SK-N-SH treated with all-trans-retinoic acid at 6 μM for 48 hours (cell line): Measurements from ENCODE around the gene CRCP.
"Not testable (repeated sequence)": the region's sequence is repeated elsewhere in the genome, so short reads cannot be mapped to it uniquely, and the experiment has no call there.

Experiments
- ATAC-seq: fragments of 200-7000 bp; cut with Tn5 transposase; 3 replicates; pipeline ENCODE4 v1.9.1; 2020; ENCODE audit warnings: mild to moderate bottlenecking, moderate library complexity
- ARNTL ChIP-seq: fragments of 450-650 bp; formaldehyde crosslinking; IDR thresholded peaks from 2 replicates; pipeline ENCODE4 v1.5.0; 2020; ENCODE audit warnings: low read depth, mild to moderate bottlenecking, moderate library complexity, borderline replicate concordance
- BACH2 ChIP-seq: fragments of 250-450 bp; sonication (Bioruptor Pico); IDR thresholded peaks from 2 replicates; pipeline ENCODE4 v1.9.0; 2021; ENCODE audit warnings: mild to moderate bottlenecking, borderline replicate concordance
- CSDC2 ChIP-seq: fragments of 250-450 bp; sonication (Bioruptor Pico); IDR thresholded peaks from 2 replicates; pipeline ENCODE4 v1.5.0; 2020; ENCODE audit warnings: mild to moderate bottlenecking, moderate library complexity
- CSRNP3 ChIP-seq: fragments of 250-450 bp; sonication (Bioruptor Pico); IDR thresholded peaks from 2 replicates; pipeline ENCODE4 v1.5.1; 2021; ENCODE audit warnings: mild to moderate bottlenecking, moderate library complexity
- ESRRG ChIP-seq: fragments of 250-450 bp; sonication (Bioruptor Pico); IDR thresholded peaks from 2 replicates; pipeline ENCODE4 v1.6.1; 2021; ENCODE audit warnings: mild to moderate bottlenecking
- GLIS3 ChIP-seq: fragments of 250-450 bp; sonication (Bioruptor Pico); IDR thresholded peaks from 2 replicates; pipeline ENCODE4 v1.5.0; 2020; ENCODE audit warnings: mild to moderate bottlenecking, moderate library complexity
- ISL1 ChIP-seq: fragments of 250-450 bp; sonication (Bioruptor Pico); IDR thresholded peaks from 2 replicates; pipeline ENCODE4 v2.1.2; 2022; ENCODE audit warnings: mild to moderate bottlenecking, moderate library complexity
- PATZ1 ChIP-seq: fragments of 250-450 bp; sonication (Bioruptor Pico); IDR thresholded peaks from 2 replicates; pipeline ENCODE4 v1.8.0; 2020; ENCODE audit warnings: mild to moderate bottlenecking, moderate library complexity, borderline replicate concordance
- PPARA ChIP-seq: fragments of 250-450 bp; sonication (Bioruptor Pico); IDR thresholded peaks from 2 replicates; pipeline ENCODE4 v1.5.0; 2020; ENCODE audit warnings: mild to moderate bottlenecking, borderline replicate concordance
- RARB ChIP-seq: fragments of 250-450 bp; sonication (Bioruptor Pico); IDR thresholded peaks from 2 replicates; pipeline ENCODE4 v1.8.0; 2021; ENCODE audit warnings: mild to moderate bottlenecking, moderate library complexity
- SNAI2 ChIP-seq: fragments of 250-450 bp; sonication (Bioruptor Pico); IDR thresholded peaks from 2 replicates; pipeline ENCODE4 v1.5.0; 2020; ENCODE audit warnings: mild to moderate bottlenecking, moderate library complexity
- TCF4 ChIP-seq: fragments of 250-450 bp; sonication (Bioruptor Pico); IDR thresholded peaks from 2 replicates; pipeline ENCODE4 v1.8.0; 2021; ENCODE audit warnings: mild to moderate bottlenecking, moderate library complexity, borderline replicate concordance
- TOX ChIP-seq: fragments of 250-450 bp; sonication (Bioruptor Pico); IDR thresholded peaks from 2 replicates; pipeline ENCODE4 v1.8.0; 2021; ENCODE audit warnings: mild to moderate bottlenecking, moderate library complexity, borderline replicate concordance
- ZC3H10 ChIP-seq: fragments of 250-450 bp; sonication (Bioruptor Pico); IDR thresholded peaks from 2 replicates; pipeline ENCODE4 v1.5.1; 2021; ENCODE audit warnings: mild to moderate bottlenecking, moderate library complexity
- ZFP3 ChIP-seq: fragments of 250-450 bp; sonication (Bioruptor Pico); IDR thresholded peaks from 2 replicates; pipeline ENCODE4 v1.5.0; 2020; ENCODE audit warnings: mild to moderate bottlenecking, moderate library complexity
- ZNF565 ChIP-seq: fragments of 450-650 bp; formaldehyde crosslinking; conservative IDR thresholded peaks from 2 replicates; pipeline ENCODE4 v1.5.0; 2020; ENCODE audit warnings: low read depth, mild to moderate bottlenecking, moderate library complexity
- ZNF70 ChIP-seq: fragments of 450-650 bp; formaldehyde crosslinking; IDR thresholded peaks from 2 replicates; pipeline ENCODE4 v1.5.0; 2020; ENCODE audit warnings: mild to moderate bottlenecking, moderate library complexity
- ZNF8 ChIP-seq: fragments of 450-650 bp; formaldehyde crosslinking; IDR thresholded peaks from 2 replicates; pipeline ENCODE4 v1.5.0; 2020; ENCODE audit warnings: mild to moderate bottlenecking, moderate library complexity
- TF ChIP-seq, protein P1 (sequence below): fragments of 250-450 bp; sonication (Bioruptor Pico); IDR thresholded peaks from 2 replicates; pipeline ENCODE4 v1.5.1; 2020; ENCODE audit warnings: low read depth, mild to moderate bottlenecking, moderate library complexity
- TF ChIP-seq, protein P2 (sequence below): fragments of 250-450 bp; sonication (Bioruptor Pico); IDR thresholded peaks from 2 replicates; pipeline ENCODE4 v1.5.0; 2020; ENCODE audit warnings: mild to moderate bottlenecking, moderate library complexity
- TF ChIP-seq, protein P3 (sequence below): fragments of 250-450 bp; sonication (Bioruptor Pico); IDR thresholded peaks from 2 replicates; pipeline ENCODE4 v1.8.0; 2021; ENCODE audit warnings: low read depth, mild to moderate bottlenecking, moderate library complexity, borderline replicate concordance

CRCP gene

DNA sequence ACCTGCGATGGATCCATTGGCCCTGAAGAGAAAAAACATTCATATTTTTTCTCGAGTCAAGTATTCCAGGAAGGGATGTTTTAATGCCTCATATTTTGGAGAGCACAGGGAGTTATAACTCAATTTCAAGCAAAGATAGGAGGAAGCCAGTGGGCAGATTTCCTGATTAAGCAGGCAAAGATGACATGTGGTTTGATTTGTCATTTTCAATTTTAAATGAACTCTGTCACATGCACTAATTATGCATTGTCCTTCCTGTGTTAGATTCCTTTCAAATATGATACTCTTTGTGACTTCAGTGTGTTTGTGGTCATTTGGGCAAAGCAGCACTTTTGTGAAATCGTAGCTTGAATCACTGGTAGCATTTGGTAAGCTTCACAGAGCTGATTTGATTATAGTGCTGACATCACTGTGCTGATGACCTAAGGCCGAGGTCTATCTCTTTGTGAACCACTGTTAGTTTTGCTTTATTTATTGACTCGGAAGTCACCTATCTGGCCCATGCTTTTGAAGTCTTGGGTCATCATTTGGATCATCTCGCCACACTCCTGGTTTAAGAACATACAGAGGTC is 11.2 kb downstream of the CRCP start:
- peak; percentile 68; the same call in 1 of the 2 replicates for TF ChIP-seq PPARA
- TF ChIP-seq PATZ1 (CRISPR knock-in tag) = peak; percentile 95; the same call in 1 of the 2 replicates
- peak; percentile 48; the same call in 1 of the 2 replicates for TF ChIP-seq ARNTL (CRISPR knock-in tag)
- peak; percentile 89; the same call in 1 of the 2 replicates for TF ChIP-seq CSRNP3 (CRISPR knock-in tag)
- TF ChIP-seq ISL1 = peak; percentile 93
- TF ChIP-seq ZNF8 (CRISPR knock-in tag) = 0 out of 2 replicates have a peak, but pooled peaks have one; percentile 4
- peak; percentile 67 for TF ChIP-seq SNAI2 (CRISPR knock-in tag)
- peak; percentile 81 for TF ChIP-seq TCF4
- TF ChIP-seq, protein P1, sequence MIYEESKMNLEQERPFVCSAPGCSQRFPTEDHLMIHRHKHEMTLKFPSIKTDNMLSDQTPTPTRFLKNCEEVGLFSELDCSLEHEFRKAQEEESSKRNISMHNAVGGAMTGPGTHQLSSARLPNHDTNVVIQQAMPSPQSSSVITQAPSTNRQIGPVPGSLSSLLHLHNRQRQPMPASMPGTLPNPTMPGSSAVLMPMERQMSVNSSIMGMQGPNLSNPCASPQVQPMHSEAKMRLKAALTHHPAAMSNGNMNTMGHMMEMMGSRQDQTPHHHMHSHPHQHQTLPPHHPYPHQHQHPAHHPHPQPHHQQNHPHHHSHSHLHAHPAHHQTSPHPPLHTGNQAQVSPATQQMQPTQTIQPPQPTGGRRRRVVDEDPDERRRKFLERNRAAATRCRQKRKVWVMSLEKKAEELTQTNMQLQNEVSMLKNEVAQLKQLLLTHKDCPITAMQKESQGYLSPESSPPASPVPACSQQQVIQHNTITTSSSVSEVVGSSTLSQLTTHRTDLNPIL (CRISPR knock-in tag) = peak; percentile 90
- TF ChIP-seq, protein P2, sequence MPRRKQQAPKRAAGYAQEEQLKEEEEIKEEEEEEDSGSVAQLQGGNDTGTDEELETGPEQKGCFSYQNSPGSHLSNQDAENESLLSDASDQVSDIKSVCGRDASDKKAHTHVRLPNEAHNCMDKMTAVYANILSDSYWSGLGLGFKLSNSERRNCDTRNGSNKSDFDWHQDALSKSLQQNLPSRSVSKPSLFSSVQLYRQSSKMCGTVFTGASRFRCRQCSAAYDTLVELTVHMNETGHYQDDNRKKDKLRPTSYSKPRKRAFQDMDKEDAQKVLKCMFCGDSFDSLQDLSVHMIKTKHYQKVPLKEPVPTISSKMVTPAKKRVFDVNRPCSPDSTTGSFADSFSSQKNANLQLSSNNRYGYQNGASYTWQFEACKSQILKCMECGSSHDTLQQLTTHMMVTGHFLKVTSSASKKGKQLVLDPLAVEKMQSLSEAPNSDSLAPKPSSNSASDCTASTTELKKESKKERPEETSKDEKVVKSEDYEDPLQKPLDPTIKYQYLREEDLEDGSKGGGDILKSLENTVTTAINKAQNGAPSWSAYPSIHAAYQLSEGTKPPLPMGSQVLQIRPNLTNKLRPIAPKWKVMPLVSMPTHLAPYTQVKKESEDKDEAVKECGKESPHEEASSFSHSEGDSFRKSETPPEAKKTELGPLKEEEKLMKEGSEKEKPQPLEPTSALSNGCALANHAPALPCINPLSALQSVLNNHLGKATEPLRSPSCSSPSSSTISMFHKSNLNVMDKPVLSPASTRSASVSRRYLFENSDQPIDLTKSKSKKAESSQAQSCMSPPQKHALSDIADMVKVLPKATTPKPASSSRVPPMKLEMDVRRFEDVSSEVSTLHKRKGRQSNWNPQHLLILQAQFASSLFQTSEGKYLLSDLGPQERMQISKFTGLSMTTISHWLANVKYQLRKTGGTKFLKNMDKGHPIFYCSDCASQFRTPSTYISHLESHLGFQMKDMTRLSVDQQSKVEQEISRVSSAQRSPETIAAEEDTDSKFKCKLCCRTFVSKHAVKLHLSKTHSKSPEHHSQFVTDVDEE = peak; percentile 95
- peak; percentile 90; the same call in 1 of the 2 replicates for TF ChIP-seq ESRRG (CRISPR knock-in tag)
- peak; percentile 81; the same call in 1 of the 2 replicates for TF ChIP-seq ZFP3 (CRISPR knock-in tag)
- TF ChIP-seq CSDC2 = peak; percentile 96
- TF ChIP-seq GLIS3 (CRISPR knock-in tag) = peak; percentile 92
- peak; percentile 95 for TF ChIP-seq ZC3H10 (CRISPR knock-in tag)
- TF ChIP-seq, protein P3, sequence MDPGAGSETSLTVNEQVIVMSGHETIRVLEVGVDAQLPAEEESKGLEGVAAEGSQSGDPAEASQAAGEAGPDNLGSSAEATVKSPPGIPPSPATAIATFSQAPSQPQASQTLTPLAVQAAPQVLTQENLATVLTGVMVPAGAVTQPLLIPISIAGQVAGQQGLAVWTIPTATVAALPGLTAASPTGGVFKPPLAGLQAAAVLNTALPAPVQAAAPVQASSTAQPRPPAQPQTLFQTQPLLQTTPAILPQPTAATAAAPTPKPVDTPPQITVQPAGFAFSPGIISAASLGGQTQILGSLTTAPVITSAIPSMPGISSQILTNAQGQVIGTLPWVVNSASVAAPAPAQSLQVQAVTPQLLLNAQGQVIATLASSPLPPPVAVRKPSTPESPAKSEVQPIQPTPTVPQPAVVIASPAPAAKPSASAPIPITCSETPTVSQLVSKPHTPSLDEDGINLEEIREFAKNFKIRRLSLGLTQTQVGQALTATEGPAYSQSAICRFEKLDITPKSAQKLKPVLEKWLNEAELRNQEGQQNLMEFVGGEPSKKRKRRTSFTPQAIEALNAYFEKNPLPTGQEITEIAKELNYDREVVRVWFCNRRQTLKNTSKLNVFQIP = peak; percentile 88; the same call in 1 of the 2 replicates
- ATAC-seq = peak; percentile 81

GRCh38 chr7:66127172-66127571 is 12.5 kb downstream of the CRCP start:
- peak; percentile 67 for TF ChIP-seq CSDC2
- peak; percentile 25; the same call in 1 of the 2 replicates for TF ChIP-seq ZFP3 (CRISPR knock-in tag)

DNA sequence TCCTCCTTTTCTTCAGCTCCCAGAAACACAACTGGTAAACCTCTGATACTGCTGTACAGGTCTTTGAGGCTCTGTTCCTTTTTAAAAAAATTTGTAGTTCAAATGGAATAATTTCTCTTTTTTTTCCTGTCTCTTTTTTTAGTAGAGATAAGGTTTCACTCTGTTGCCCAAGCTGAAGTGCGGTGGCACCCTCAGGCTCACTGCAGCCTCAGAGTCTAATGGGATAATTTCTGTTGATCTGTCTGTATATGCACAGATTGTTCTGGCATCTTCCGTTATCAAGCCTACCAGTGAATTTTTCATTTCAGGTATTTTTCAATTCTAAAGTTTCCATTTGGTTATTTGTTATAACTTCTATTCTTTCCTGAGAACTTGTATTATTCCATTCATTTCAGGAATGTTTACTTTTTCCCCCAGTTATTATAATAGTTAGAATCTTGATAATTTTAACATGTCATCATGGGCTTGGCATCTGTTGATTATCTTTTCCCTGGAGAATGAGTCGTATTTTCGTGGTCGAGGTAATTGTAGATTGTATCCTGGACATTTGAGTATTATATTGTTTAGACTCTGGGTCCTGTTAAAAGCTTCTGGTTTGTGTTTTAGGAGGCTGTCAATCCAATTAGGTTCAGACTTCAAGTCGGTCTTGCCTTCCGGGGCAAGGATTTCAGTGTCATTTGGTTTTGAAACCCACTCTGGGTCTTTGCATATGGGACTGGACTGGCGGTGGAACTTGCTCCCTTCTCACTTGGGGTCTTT is 24.5 kb downstream of the CRCP start:
- peak; percentile 66 for ATAC-seq
- TF ChIP-seq PATZ1 (CRISPR knock-in tag) (0 out of 2 replicates have a peak, but pooled peaks have one; percentile 47), SNAI2 (CRISPR knock-in tag) (0 out of 2 replicates have a peak, but pooled peaks have one; percentile 89), BACH2 (no peak), ZFP3 (CRISPR knock-in tag) (no peak), RARB (CRISPR knock-in tag) (no peak), GLIS3 (CRISPR knock-in tag) (peak; percentile 79), ZC3H10 (CRISPR knock-in tag) (0 out of 2 replicates have a peak, but pooled peaks have one; percentile 23), ARNTL (CRISPR knock-in tag) (no peak), ZNF70 (CRISPR knock-in tag) (no peak), ZNF565 (no peak), CSDC2 (0 out of 2 replicates have a peak, but pooled peaks have one; percentile 71), TOX (CRISPR knock-in tag) (peak; percentile 11; the same call in 1 of the 2 replicates), ISL1 (peak; percentile 97)
- TF ChIP-seq, protein P2 = peak; percentile 96

More at GRCh38 chr7:66127172-66127571, 12.5 kb downstream of the CRCP start:
- not testable (repeated sequence) for ATAC-seq
